NCI-H345 (cell line): Measurements from ENCODE around the gene KLC3.
A peak's percentile ranks its signal among the peaks of the same experiment; 100 is the strongest.
"Not testable (repeated sequence)": the region's sequence is repeated elsewhere in the genome, so short reads cannot be mapped to it uniquely, and the experiment has no call there.

ENCODE experiments used
- DNase-seq: peaks from one replicate; lab custom pipeline; 2025; lab: John Stamatoyannopoulos, UW

KLC3 gene

DNA sequence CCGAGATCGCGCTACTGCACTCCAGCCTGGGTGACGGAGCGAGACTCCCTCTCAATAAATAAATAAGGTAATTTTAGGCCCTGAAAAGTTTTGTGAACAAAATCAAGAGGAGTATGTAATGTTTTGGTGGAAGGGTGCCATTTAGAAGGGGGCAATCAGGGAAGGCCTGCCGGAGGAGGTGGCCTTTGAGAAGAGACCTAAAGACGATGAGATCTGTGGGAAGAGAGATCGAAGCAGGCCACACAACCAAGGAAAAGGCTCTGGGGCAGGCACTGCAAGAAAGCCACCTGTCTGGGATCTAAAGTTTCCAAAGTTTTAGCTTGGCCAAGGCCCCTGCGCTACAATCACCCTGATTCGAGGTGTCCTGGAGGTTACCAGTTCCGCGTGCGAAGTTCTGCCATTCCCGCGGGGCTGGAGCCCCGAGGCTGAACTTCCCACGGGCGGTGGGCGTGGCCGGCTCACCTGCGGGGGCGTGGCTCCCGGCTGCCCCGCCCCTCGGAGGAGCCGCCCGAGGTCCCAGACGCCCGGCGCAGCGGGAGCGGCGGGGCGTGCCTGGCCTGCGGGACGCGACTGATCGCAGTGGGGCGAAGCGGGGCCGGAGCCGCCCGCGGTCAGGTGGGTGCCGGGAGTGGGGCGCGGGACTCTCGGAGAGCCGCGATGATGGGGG, at the start of gene KLC3:
TSS of gene KLC3 (plus strand) at position 519 of the 667 bp plus-strand sequence. CDS start 4,792 bp downstream, outside the sequence.
- DNase-seq: peak; percentile 49

DNA sequence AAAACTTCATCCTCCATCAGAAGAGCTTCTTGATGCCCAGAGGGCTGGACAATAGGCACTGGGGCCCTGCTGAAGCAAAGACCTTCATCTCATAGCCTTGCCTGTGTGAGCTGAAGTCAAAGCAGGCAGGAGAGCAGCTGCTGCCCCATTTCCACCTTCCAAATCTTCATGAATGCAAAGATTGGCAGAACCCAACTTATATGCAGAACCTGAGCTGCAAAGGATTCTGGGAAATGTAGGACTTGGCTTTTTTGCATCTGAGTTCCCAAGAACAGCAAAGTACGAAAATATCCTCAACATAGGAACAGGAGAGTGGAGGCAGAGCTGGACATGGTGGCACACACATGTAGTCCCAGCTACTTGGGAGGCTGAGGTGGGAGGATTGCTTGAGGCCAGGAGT, 48.7 kb upstream of the KLC3 start:
- no peak for DNase-seq

DNA sequence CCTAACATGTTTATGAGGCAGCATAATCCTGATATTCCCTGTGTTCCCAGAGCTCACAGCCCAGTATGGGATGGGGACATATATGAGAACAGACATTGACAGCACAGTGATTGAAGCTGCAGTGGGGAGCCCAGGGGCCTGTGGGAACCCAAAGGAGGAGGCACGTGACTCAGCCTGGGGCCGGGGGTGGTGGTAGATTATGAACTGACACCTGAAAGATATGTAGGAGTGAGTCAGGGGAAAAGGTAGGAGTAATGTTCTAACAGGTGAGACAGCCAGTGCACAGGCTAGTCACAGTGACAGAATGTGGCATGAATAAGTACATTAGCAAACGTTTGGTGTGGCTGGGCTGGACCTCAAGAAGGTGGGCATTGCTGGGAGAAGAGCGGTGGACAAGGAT, 46.9 kb upstream of the KLC3 start:
- DNase-seq: no peak

DNA sequence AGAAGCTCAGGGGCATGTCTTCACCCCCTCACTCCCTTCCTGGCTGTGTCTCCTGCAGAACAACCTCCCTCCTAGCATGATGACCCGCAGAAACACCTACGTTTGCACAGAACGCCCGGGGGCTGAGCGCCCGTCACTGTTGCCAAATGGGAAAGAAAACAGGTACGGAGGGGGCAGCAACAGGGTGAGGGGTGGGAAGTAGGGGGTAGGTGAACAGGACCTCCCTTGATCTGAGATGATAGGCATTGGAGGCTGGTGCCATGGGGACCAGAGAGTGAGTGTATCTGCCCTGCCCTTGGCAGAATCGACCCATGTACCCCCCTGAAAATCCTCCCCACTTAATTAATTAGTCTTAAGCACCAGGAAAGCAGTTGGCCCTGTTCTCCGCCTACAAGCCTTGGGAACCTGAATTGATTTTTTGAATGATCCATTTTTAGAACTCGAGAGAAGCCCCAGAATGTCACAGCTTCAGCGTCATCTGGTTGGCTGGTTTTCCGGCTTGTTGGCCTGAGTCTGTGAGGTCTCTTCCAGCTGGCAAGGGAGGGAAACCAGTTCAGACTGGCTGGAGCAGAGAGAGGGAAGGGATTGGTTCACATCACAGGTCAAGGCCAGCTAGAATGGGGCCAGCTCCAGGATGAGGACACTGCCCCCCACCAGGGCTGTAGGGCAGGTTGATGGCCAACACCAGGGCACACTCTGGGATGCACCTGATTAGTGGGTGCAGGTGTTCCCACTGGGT, 46.1 kb upstream of the KLC3 start:
- no peak for DNase-seq

DNA sequence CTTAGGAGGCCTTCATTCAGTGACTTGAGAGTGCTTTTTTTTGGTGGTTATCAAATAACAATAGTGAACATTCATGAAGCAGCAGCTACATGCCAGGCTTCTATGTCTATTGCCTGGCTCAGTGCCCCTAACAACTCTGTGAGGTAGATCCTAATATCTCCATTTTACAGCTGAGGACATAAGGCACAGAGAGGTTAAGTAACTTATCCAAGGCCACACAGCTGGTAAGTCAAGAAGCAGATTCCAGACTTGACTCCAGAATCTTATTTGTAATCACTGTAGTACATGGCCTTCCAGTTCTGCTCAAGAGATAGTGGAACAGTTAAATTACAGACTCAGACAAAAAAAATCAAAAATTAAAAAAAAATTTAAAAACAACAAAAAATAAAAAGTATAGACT, 44.7 kb upstream of the KLC3 start:
- no peak for DNase-seq

DNA sequence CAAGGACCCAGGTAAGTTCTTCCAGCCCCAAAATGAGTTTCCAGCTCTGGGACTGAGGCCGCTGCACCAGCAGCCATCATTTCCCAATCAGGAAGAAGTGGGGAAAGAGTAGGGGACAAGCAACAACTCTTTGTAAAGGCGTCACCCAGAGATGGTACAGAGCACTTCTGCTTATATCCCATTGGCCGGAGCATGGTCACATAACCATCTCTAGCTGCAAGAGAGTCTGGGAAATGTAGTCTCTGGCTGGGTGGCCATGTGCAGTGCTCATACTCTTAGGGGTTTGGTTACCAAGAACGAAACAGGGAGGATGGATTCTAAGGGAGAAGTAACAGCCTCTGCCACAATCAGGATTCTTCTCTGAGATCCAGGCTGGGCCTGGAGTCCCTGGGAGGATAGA, 44.2 kb upstream of the KLC3 start:
- DNase-seq: no peak

DNA sequence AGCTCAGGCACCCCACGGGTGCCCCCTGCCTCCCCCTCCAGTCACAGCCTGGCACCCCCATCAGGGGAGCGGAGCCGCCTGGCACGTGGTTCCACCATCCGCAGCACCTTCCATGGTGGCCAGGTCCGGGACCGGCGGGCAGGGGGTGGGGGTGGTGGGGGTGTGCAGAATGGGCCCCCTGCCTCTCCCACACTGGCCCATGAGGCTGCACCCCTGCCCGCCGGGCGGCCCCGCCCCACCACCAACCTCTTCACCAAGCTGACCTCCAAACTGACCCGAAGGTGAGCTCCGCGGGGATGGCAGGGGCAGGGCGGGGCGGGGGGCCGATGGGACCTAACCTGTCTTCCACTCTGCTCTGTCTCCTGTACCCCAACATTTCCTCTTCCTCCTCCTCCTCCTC, 42.9 kb upstream of the KLC3 start:
- no peak for DNase-seq

DNA sequence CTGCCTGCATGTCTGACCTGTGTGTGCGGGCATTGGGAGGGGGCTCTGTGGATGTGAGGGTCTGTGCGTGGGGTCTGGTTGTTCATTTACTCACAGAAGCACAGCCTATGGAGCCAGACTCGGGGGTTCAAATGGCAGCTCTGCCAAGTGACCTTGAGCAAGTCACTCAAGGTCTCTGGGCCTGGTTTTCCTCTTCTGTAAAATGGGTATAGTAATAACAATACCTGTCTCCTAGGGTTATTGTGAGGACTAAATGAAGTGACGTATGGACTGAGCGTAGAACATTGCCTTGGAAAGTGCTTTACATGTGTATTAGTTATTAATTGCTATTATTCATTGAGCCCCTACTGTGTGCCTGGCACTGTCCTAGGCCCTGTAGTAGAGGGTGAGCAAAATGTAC, 42.3 kb upstream of the KLC3 start:
- no peak for DNase-seq

DNA sequence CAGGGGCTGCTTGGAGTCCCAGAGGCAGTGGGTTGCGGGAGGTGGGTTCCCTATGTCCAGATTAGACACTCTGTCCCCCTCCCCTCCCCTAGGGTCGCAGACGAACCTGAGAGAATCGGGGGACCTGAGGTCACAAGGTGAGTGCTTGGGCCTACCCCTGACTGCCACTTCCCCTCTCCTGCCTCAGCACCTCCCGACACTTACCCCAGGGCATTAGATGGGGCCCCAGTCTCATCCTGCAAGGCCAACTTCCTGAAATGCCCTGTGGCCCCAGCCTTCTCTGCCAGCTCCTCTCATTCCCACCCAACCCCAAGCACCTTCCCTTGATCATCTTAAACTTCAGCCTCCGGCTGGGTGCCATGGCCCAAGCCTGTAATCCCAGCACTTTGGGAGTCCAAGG, 40.8 kb upstream of the KLC3 start:
- DNase-seq: no peak

DNA sequence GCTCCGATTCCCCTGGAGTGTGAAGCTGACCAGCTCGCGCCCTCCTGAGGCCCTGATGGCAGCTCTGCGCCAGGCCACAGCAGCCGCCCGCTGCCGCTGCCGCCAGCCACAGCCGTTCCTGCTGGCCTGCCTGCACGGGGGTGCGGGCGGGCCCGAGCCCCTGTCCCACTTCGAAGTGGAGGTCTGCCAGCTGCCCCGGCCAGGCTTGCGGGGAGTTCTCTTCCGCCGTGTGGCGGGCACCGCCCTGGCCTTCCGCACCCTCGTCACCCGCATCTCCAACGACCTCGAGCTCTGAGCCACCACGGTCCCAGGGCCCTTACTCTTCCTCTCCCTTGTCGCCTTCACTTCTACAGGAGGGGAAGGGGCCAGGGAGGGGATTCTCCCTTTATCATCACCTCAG, 38.1 kb upstream of the KLC3 start:
- no peak for DNase-seq

DNA sequence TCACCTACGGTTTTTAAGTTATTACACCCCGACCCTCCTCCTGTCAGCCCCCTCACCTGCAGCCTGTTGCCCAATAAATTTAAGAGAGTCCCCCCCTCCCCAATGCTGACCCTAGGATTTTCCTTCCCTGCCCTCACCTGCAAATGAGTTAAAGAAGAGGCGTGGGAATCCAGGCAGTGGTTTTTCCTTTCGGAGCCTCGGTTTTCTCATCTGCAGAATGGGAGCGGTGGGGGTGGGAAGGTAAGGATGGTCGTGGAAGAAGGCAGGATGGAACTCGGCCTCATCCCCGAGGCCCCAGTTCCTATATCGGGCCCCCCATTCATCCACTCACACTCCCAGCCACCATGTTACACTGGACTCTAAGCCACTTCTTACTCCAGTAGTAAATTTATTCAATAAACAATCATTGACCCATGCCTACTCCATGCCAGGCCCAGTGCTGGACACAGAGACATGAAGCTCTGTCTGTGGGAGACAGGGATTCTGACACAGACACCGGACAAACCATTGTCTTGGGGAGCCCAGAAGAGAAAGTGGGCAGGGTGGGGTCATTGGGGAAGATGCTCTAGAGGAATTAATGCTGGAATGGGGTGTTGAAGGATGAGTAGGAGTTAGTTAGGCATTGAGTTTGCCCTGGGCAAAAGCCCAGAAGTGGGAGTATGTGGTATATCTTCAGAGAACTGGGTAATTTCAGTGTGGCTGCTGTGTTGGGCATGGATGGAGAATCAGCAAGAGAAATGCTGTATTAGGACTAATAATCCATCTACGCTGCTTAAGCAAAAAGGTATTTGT, 37.1 kb upstream of the KLC3 start:
- DNase-seq: no peak

DNA sequence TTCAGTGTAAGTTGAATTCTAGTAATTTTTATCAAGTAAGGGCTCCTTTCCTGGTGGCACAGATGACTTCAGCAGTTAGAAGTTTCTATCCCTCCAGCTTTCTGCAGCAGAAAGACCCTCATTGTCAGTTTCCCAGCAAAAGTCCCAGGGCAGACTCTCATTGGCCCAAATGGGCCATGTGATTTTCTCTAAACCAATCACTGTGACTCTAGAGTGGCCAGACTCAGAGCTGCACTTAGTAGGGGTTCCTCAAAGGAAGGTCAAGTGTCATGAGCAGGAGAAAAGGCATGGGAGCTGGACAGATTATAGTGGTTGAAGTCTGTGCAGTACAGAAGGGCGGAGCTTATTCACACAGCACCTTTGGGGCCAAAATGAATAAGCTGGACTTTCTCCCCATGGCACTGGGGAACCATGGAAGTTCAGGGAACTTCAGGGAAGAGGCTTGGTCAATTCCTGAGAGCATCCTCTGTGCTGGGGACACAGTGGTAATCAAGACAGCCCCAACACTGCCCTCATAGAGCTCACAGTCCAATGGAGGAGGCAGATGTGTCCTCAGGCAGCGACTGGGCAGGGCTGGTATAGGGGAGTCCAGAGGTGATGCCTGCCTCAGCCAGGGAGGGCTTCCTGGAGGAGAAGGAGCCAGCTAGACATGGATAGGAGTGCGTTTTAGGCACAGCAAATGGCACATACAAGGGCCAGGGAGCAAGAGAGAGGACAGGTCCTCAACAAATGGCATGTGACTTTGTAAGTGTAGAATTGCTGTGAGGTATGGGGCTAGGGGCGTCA, 36.2 kb upstream of the KLC3 start:
- no peak for DNase-seq

DNA sequence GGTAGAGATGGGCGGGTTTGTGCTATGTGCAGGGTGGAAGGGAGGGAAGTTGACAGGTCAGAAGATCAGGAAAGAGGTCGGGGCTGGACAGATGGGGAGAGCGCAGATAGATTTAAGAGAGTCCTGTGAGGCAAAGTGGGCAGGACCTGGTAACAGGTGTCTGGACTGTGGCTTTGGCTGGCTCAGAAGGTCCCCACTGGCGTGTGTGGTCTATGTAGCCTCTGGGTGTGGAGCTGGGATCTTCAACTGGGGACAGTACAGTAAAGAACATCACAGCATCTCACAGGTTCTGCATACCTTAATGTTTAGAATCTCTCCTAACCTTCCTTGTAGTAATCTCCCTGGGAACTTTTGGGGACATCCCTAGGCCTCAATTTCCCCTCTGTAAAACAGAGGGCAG, 35.5 kb upstream of the KLC3 start:
- no peak for DNase-seq

DNA sequence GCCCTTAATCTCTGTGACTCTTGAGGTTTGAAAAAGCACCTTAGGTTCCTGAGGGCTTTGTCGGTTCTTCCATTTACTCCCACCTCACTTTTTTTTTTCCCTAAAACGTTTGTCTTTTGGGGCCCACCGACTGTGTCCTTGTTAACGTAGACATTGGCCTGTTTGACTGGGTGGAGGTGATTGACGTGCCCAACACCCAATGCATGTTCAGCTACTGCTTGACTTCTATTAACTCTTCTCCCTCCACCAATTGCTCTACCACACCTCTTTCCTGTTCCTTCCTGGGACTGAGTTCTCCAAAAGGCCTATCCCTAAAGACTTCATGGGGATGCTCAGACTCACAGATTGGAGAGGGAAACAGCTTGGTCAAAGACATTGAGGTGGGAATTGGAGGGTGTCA, 35.1 kb upstream of the KLC3 start:
- no peak for DNase-seq

DNA sequence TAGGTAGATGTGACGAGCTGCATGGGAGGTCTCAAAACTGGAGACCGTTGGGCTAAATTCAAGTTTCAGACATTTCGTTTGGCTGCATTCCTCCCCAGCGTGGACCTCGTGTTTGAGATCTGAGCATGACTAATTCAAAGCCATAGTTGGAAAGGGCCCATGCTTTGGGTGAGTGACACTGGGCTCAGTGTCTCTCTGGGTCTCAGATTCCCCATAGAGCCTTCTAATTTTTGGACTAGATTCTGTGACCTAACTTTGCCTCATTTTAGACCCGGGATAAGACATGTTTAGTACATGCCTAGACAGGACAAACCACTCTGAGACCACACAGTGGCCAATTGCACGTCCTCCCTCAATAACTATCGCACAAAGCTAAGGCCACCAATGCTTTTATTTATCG, 34.5 kb upstream of the KLC3 start:
- DNase-seq: no peak

DNA sequence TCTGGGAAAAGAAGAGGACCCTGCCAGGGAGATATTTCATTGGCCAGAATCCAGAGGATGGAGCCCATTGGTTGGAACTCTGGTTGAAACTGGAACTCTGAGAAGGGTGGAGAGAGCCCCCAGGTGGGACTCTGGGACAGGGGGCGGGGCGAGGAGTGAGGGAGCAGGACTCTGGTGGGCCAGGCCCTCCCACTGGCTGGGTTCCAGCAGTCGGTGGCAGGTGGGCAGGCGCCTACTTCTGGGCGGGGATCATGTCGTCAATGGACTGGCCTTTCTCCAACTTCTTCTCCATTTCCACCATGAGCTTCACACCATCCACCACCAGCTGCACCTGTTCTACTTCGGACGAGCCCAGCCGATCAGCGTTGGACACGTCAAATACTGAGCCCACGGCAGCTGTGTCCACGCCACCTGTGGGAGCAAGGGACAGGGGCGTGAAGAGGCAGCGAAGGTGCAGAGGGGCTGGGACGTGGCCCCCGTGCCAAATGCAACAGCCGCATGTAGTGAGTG, 34.0 kb upstream of the KLC3 start:
- peak; percentile 5 for DNase-seq

DNA sequence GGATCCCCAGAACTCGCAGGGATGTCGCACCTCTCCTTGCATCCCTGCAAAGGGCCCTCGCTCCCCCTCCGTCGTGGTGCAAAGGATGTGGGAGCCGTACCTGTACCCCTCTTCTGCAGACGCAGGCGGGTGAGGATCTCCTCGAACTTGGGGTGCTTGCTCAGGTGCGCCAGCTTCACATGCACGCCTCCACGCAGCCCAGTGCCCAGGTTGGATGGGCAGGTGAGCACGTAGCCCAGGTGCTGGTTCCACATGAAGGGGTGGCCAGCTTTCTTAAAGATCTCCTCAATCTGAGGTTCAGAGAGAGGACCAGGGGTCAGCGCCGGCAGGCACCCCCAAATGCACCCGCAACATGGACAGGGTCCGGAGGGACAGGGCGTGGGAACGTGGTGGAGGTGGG, 33.2 kb upstream of the KLC3 start:
- no peak for DNase-seq

DNA sequence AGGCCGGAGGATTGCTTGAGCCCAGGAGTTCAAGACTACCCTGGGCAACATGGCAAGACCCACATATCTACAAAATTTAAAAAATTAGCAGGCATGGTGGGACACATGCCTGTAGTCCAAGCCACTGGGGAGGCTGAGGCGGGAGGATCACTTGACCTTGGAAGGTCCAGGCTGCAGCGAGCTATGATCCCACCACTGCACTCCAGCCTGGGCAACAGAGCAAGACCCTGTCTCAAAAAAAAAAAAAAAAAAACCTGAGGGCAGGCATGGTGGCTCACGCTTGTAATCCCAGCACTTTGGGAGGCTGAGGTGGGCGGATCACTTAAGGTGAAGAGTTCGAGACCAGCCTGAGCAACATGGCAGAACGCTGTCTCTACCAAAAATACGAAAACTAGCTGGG, 31.2 kb upstream of the KLC3 start:
- DNase-seq: not testable (repeated sequence)

DNA sequence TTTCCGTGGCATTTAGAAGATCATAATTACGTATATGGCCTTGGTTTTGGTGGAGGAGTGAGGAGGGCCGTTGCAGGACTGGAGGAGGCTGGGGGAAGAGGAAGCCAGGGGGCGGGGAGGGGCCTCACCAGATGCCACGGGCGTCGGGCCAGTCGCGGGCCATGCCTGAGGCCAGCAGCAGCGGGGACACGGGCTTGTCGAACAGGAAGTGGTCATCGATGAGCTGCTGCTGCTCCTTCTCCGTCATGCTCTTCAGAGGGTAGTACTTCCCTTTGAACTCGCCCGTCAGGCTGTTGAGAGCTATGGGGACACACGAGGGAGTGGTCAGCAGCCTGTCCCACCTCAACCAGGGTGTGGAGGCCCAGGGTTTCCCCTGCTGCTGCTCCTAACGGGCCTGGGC, 28.9 kb upstream of the KLC3 start:
- no peak for DNase-seq

DNA sequence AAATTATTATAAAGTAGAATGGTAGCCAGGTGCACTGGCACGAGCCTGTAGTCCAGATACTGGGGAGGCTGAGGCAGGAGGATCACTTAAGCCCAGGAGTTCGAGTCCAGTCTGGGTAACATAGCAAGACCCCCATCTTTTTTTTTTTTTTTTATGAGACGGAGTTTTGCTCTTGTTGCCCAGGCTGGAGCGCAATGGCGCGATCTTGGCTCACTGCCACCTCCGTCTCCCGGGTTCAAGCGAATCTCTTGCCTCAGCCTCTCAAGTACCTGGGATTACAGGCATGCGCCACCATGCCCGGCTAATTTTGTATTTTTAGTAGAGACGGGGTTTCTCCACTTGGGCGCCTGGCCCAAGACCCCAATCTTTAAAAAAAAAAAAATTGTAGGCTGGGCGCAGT, 28.3 kb upstream of the KLC3 start:
- DNase-seq: not testable (repeated sequence)

DNA sequence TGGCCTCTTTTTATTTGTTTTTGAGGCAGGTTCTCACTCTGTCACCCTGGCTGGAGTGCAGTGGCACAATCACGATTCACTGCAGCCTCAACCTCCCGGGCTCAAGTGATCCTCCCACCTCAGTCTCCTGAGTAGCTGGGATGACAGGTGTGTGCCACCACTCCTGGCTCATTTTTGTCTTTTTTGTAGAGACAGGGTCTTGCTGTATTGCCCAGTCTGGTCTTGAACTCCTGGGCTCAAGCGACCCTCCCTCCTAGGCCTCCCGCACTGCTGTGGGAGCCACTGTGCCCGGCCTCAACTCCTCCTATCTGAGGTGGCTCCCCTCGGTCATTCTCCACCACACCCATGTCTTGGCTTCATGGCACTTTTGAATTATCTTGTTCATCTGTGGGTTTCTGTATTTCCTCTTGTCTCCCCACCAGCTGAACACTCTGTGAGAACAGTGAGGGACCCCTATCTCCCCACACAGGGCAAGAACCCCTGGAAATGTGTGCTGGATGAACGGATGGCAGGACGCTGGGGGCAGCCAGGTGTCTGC, 25.8 kb upstream of the KLC3 start:
- DNase-seq: no peak

DNA sequence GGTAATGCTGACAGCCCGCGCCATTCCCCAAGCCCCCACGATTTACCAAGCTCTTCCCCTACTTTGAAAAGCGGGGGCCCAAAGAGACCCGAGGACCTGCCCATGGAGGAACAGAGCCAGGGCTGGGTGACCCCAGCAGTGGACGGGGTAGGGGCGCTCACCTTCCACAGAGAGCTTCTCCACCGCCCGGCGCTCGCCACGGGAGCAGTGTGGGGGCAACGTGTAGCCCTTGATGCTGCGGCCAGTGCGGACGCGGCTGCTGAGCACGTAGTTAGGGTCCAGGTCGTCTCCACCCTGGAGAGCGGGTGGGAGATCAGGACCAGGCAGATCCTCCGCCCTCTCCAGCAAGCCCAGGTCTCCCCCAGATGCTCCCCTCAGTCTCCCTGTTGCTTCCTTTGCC, 25.2 kb upstream of the KLC3 start:
- DNase-seq: no peak
